ENCODE measurements around the gene KRT80.

GRCh38 chr12:52191841-52192791 is at the start of gene KRT80:
- TF ChIP-seq CTCF (IDR thresholded peaks at IDR 0.05; ENCODE audit: extremely low read depth in 1 of 2, insufficient read depth in 1 of 2, low read depth in 1 of 2, low read length in 2 of 2) (no peak), POLR2A (IDR thresholded peaks at IDR 0.05; ENCODE audit: low read depth, low read length) (peak; percentile 69), EZH2 (IDR thresholded peaks at IDR 0.05; ENCODE audit: borderline replicate concordance, low read depth, low read length, severe bottlenecking) (no peak), POLR2AphosphoS5 (IDR thresholded peaks at IDR 0.05; ENCODE audit: insufficient read depth, low read depth, low read length) (peak; percentile 98), MYC (IDR thresholded peaks at IDR 0.05; ENCODE audit: low read depth, low read length) (no peak), MAX (IDR thresholded peaks at IDR 0.05; ENCODE audit: insufficient read depth, insufficient read length) (no peak), JUN (IDR thresholded peaks at IDR 0.05; ENCODE audit: borderline replicate concordance, insufficient read depth, insufficient read length, low read depth) (peak; percentile 99), FOS (IDR thresholded peaks at IDR 0.05; ENCODE audit: borderline replicate concordance, insufficient read depth, low read length) (peak; percentile 98)

All from endothelial cell of umbilical vein (primary cell).